GM19463 (cell line): ENCODE measurements around the gene ASB18.

Source experiments
- ATAC-seq: cut with Tn5 transposase; IDR thresholded peaks from one replicate; pipeline ENCODE4 v1.9.1; 2021; ENCODE audit warnings: mild to moderate bottlenecking, moderate library complexity; ENCODE audit not compliant: unreplicated experiment

Gene ASB18

GRCh38 chr2:236244256-236244655 is 19.9 kb downstream of the ASB18 start:
- ATAC-seq, result no peak

DNA sequence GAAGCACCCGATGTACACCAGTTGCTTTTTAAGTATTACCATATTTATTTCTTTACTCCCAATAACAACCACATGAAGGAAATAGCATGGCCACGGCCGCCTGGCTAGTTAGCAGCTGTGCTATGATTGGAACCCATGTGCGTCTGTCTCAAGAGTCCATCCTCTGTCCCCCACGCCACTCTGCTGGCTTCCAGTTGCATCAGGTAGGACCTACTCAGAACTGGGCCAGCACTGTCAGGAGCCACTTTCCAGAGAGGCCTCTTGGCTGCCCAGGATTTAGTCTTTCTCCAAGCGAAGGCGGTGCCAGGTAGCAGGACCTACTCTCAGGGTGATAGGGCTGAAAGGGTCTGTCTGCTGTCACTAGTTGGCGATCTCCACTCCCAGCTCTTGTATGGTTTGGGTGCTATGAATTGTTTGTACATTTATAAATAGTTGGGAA is 22.1 kb downstream of the ASB18 start:
- no peak for ATAC-seq

- no peak for ATAC-seq
These were observed 22.8 kb downstream of the ASB18 start for GRCh38 chr2:236241181-236242056.

- ATAC-seq, result no peak
These were observed 23.8 kb downstream of the ASB18 start for GRCh38 chr2:236240228-236240990.

DNA sequence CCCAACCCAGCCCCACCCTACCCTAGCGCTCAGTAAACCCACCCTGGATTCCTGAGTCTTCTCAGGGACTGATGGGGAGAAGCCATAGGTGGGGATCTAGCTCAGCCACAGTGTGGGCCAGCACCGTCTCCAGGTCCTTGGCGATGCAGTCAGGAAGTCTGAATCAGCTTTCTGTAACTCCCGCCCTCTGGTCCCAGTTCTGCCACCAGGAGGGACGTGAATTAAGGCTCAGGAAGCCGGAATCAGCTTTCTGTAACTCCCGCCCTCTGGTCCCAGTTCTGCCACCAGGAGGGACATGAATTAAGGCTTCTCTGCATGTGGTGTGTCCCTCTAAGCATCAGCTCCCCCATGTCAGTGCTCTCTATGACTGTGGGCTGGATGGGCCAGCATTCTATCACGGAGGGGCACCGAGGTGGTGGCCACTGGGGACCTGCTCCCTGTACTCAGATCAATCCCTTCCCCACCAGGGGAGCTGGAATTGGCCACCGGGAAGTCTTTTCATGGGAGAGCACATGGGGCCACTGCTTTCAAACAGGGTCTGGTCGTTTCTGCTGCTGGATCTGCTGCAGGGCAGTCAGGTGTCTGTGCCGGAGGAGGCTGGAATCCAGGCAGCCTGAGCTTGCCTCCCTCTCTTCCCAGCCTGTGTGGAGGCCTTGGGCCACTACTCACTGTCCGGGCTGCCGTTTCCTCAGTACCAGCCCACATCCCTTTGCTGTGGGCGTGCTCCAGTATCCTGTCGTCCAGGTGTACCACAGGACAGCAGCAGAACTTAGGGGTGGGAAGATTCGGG is 24.7 kb downstream of the ASB18 start:
- no peak for ATAC-seq

DNA sequence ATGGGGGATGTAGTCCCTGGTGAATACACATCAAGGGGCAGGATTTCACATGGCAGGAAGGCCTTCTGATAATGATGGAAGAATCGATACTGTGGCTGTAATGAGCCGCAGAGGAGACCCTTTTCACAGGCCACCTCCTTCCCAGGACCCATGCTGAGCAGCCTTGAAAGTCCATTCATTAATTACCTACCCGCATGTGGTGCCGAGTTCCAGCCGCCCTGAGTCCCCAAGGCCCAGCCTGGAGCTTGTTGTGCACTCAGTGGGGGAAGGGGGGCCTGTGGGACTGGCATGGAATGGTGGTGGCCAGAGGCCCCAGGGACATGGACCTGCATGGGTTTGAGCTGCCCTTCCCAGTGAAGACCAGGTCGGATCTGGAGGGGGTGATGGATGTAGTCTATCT is 25.5 kb downstream of the ASB18 start:
- no peak for ATAC-seq

- ATAC-seq, result no peak
These were observed 26.6 kb downstream of the ASB18 start for GRCh38 chr2:236237468-236238190.

DNA sequence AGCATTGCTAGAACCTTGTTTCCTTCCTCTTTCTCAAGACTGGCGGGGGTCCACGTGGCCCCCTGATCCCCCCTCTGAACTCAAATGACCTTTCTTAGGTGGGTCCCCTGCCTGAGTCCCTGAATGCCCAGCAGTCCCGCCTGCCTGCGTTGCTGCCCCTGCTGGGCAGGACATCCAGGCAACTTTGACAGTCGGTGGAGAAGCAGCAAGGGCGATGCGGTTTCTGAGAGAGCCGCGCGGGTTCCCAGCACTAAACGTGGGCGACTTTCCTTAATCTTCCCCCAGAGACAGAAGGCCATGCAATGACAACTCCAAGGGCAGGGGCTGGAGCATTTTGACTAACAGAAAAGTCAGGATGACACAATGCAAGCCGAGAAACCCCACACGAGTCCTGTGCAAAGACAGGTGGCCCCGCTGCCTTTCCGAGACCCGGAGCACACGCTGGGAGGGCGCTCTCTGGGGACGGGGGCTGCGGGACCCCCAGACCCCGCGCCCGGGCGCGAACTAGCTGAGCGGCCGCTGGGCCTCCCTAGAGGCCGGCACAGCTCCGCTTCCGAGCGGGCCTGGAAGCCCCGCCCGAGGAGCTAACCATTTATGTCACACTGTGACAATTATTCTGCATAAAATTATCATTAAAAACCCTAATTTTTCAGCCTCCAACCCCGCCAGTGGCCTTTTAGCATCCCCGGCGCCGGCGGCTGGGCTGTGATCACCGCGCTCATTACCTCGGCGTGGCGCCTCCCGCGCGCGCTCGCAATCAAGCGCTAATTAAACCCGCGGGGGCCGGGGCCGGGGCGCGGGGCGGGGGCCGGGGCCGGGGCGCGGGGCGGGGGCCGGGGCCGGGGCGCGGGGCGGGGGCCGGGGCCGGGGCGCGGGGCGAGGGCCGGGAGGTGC is 27.4 kb downstream of the ASB18 start:
- ATAC-seq, result no peak

- no peak for ATAC-seq
These were observed 35.0 kb downstream of the ASB18 start for GRCh38 chr2:236229186-236229585.

DNA sequence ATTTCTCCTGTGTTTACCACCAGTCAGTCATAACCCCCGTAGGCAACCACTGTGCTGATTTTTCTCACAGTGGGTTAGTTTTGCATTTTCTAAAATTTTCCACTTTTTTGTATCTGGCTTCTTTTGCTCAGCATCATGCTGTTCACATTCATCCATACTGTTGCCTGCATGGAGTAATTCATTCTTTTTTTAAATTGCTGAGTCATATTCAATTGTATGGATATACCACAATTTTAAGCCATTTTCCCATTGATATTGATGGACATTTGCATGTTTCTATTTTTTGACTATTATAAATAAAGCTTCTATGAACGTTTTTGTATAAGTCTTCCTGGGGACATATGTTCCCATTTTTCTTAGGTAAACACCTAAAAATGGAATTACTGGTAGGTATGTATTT is 40.5 kb downstream of the ASB18 start:
- no peak for ATAC-seq

- ATAC-seq, result no peak
These were observed 42.4 kb downstream of the ASB18 start for GRCh38 chr2:236221798-236222197.

GRCh38 chr2:236219411-236219810 is 44.8 kb downstream of the ASB18 start:
- ATAC-seq, result no peak

DNA sequence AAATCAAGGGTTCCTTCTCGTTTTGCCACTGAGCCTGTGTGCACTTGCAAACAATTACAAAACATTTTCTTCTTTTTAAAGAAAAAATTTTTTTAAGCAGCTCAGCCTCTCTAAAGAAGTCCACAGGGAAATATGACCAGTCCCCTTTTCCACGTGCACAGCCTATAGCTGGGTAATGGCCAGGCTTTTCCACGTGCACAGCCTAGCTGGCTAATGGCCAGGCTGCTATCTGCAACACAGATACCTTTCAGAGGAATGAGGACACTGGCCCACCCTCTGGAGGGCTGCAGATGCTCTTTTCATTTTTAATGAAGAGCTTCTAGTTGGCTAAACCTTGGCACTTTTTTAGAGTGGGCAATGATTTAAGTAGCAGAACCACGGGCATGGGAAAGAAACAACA is 46.3 kb downstream of the ASB18 start:
- ATAC-seq, result no peak

DNA sequence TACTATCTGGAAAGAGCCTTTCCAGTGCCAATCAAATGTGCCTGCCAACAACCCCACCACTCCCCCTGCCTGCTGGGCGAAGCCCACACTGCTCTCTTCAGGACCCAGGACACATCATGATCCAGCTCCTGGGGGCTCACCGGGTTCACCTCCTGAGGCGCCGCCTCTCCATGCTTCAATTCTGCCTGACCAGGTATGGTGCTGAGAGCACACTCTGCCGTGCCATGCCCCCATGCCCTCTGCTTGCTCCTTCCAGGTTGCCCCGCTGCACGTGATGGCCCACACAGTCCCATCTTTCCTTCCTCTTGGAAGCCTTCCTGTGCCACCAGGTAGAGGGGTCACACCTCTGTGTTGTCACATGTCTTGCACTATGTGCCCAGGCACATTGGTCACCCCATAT is 47.5 kb downstream of the ASB18 start:
- no peak for ATAC-seq

DNA sequence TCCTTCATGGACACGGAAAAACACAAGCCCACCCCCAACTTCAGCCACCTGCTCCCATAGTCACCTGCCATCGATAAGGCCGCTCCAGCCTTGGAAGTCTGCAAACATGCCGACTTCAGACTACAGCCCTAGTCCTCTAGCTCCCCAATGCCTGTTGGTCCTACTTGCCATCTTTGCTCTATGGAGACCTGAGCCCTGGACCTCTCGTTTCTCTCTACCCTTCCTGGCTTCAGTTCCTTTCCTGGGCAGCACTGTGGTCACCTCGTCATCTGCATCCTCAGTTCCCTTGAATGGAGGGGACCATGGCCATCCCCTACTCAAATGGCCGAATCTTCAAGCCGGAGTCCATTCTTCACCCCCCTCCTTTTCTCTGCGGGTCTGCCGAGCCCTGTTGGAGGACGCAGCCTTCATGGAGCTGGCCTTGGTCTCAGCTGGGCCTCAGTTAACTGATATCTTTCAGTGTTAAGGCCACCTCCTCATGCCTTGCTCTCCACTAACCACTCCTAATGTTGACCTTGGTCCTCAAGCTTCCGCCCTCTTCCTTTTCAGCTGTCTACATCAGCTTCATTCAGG is 48.4 kb downstream of the ASB18 start:
- ATAC-seq, result no peak

DNA sequence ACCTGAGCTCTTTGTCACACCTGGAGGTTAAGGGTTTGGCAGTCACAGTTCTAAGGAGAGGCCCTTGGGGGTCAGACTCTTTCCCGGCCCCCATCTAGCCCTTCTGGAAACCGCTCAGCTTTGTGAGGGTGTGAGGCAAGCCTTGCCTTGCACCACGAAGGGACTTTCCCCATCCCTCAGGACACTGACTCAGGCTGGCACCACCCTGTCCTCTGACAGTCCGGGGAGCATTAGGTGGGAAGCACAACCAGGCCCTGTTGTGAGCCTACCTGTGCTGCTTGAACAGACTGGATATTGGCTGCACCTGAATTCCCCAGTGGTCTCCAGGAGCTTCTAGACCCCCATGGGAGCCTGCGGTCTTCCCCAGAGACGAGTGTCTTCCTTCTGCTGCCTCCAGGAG is 49.0 kb downstream of the ASB18 start:
- no peak for ATAC-seq

DNA sequence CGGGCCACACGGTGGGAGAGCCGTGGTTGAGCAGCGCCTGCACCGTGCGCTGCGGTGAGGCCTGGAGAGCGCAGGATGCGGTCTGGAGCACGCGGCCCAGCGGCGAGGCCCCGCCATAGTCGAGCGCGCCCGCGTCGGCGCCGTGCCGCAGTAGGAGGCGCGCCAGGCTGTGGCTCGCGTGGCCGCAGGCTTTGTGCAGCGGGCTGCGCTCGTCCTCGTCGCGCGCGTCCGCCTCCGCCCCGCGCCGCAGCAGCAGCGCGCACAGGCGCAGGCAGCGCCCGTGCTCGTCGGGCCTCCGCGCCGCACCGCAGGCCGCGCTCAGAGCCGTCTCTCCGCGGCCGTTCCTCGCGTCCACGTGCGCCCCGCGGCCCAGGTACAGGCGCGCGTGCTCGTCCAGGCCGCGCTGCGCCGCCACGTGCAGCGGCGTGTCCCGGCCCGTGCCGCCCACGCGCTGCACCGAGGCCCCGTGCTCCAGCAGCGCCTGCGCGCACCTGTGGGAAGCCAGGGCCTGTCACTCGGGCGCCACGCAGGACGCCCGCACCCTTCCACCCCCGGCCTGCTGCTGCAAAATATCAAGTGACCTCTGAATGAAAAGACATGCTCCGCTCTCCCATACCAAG is 49.7 kb downstream of the ASB18 start:
- ATAC-seq, result no peak

- ATAC-seq, result no peak
These were observed 52.9 kb downstream of the ASB18 start for GRCh38 chr2:236211296-236211695.

DNA sequence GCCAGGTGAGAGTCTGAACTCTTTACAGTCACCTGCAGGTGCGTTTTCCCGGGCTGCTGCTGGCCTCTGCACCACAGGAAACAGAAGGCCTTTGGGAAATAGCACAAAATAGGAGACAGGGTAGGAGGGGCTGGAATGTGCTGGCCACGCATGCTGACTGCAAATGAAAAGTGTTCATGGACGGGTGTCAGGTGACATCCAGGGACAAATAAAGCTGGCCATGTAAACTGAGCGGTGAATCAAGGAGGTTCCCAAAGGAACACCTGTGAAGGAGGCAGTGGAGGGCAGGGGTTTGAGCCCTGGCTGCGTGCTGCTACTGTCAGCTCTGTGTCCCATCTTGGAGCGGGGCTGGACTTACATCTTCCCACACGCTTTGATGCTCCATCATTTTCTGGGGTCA is 53.7 kb downstream of the ASB18 start:
- no peak for ATAC-seq
